HCT116 (cell line): Measurements from ENCODE around the gene DPP4.

Source experiments
- CEBPB ChIP-seq: IDR thresholded peaks from 2 replicates; pipeline ENCODE4 v1.6.1; 2012; ENCODE audit warnings: low read depth
- EGR1 ChIP-seq: IDR thresholded peaks from 2 replicates; pipeline ENCODE4 v1.6.1; 2012; ENCODE audit warnings: low read depth
- EZH2phosphoT487 ChIP-seq: fragments of 200-600 bp; IDR thresholded peaks from 2 replicates; pipeline ENCODE4 v1.6.1; 2018; ENCODE audit warnings: antibody characterized with exemption, borderline replicate concordance
- POLR2A ChIP-seq: IDR thresholded peaks from 2 replicates; pipeline ENCODE4 v1.7.0; 2011; ENCODE audit warnings: borderline replicate concordance; ENCODE audit not compliant: insufficient read depth, insufficient read length; ENCODE audit errors: extremely low read depth
- RAD21 ChIP-seq: IDR thresholded peaks from 2 replicates; pipeline ENCODE4 v1.6.1; 2012; ENCODE audit warnings: low read depth, mild to moderate bottlenecking
- TF ChIP-seq, protein P1 (sequence below), 3 experiments: fragments of 200-600 bp in 1 of 3; sonication (generic) in 1 of 3; IDR thresholded peaks in 2 of 3; conservative IDR thresholded peaks in 1 of 3; 2 replicates each; pipeline ENCODE4 v1.5.1; 2012 to 2017; ENCODE audit warnings: low read depth in 2 of 3, low read length in 2 of 3, antibody characterized with exemption in 1 of 3, borderline replicate concordance in 1 of 3, control low read depth in 1 of 3, mild to moderate bottlenecking in 1 of 3, mixed read lengths in 1 of 3, mixed run types in 1 of 3, moderate library complexity in 1 of 3; ENCODE audit not compliant: insufficient read depth in 1 of 3
- TF ChIP-seq, protein P2 (sequence below): IDR thresholded peaks from 2 replicates; pipeline ENCODE4 v1.6.1; 2012

DNA sequence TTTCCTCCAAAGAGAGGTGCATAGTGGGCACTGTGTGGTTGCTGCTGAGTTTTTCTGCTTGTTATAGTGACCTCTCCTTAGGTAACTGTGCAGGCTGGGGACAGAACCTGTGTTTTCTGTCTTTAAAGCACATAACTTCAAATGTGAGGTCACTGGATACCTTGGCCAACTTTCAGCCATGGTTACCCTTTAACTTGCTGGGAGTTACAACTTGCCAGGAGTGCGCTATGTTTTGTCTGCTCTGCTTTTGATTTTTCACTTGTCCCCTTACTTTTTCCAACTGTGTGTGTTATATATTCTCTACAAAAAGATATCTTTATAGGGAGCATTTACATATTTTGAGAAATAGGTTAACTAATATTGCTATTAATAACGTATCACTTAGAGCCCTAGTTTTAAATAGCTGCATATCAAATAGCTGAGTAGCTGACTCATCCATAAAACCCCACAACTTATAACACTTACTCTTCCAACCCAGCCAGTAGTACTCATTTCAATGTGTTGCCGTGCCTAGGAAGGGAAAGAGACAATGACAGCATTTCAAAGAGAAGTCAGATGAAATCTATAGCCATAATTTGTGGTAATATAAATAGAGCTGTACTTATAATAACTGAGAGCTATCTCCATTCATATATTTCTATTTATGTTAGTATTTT is 51.6 kb downstream of the DPP4 start:
- no peak for TF ChIP-seq CEBPB
- TF ChIP-seq EGR1: no peak
- TF ChIP-seq, protein P1, sequence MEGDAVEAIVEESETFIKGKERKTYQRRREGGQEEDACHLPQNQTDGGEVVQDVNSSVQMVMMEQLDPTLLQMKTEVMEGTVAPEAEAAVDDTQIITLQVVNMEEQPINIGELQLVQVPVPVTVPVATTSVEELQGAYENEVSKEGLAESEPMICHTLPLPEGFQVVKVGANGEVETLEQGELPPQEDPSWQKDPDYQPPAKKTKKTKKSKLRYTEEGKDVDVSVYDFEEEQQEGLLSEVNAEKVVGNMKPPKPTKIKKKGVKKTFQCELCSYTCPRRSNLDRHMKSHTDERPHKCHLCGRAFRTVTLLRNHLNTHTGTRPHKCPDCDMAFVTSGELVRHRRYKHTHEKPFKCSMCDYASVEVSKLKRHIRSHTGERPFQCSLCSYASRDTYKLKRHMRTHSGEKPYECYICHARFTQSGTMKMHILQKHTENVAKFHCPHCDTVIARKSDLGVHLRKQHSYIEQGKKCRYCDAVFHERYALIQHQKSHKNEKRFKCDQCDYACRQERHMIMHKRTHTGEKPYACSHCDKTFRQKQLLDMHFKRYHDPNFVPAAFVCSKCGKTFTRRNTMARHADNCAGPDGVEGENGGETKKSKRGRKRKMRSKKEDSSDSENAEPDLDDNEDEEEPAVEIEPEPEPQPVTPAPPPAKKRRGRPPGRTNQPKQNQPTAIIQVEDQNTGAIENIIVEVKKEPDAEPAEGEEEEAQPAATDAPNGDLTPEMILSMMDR (IDR thresholded peaks at IDR 0.05 in 2 of 3, conservative IDR thresholded peaks at IDR 0.05 in 1 of 3; ENCODE audit: borderline replicate concordance in 1 of 3, insufficient read depth in 1 of 3, low read depth in 2 of 3, low read length in 2 of 3): no peak
- TF ChIP-seq, protein P2, sequence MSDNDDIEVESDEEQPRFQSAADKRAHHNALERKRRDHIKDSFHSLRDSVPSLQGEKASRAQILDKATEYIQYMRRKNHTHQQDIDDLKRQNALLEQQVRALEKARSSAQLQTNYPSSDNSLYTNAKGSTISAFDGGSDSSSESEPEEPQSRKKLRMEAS: no peak
- no peak for TF ChIP-seq POLR2A
- TF ChIP-seq RAD21: no peak
- TF ChIP-seq EZH2phosphoT487: no peak
